ENCODE data around the gene MRPL36. TPM values are rescaled to one million over a fixed set of nuclear protein-coding genes. Genes with fewer than 3 reads are reported as not detected.

The MRPL36 gene
- total and polyA plus RNA-seq, 12 donors = 43.4 to 126 (median 49.8) TPM

DNA sequence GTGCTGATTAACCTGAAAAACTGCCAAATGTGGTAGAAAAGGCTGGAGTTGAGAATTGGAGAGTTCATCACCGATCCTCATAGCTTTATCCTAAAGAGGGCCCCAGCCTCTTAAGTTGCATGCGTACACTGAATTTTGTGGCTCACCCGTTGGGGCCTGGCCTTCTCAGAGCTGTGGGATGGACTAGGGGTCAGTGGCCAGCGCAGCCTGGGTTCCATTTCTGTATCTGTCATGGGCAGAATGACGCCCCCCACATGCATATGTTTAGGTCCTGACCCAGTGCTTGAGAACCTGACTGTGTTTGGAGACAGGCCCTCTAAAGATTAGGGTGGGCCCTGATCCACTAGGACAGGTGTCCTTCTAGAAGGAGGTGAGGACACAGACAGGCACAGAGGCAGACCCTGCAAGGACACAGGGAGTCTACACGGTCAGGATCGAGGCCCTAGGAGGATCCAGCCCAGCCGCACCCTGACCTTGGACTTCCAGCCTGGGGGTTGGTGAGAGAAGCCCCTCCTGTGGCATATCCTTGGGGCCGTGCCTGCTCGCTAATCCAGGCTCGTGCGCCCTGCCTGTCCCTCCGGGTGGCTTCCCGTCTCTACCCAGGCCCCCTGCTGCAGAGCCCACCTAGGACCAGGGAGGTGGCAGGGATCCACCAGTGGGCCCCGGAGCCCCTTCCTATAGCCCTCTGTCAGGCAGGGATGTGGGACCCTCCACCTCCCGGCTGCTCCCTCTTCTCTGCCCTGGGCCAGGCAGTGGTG lies 33.8 kb upstream of the MRPL36 start:
- no peak overlapping the region for H3K4me3 ChIP-seq
- peaks cover 0 to 15% (median 0%) of the 10 kb centered on the region in 9 donors for H3K36me3 ChIP-seq
- peaks cover 0 to 20% (median 0%) of the 10 kb centered on the region in 7 donors for H3K27me3 ChIP-seq
- ATAC-seq (peak in 1 of 8 donors; percentile 11), DNase-seq (no peak)
- TF ChIP-seq, protein P1, sequence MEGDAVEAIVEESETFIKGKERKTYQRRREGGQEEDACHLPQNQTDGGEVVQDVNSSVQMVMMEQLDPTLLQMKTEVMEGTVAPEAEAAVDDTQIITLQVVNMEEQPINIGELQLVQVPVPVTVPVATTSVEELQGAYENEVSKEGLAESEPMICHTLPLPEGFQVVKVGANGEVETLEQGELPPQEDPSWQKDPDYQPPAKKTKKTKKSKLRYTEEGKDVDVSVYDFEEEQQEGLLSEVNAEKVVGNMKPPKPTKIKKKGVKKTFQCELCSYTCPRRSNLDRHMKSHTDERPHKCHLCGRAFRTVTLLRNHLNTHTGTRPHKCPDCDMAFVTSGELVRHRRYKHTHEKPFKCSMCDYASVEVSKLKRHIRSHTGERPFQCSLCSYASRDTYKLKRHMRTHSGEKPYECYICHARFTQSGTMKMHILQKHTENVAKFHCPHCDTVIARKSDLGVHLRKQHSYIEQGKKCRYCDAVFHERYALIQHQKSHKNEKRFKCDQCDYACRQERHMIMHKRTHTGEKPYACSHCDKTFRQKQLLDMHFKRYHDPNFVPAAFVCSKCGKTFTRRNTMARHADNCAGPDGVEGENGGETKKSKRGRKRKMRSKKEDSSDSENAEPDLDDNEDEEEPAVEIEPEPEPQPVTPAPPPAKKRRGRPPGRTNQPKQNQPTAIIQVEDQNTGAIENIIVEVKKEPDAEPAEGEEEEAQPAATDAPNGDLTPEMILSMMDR (IDR thresholded peaks at IDR 0.05) = no peak
- H3K27ac ChIP-seq = no peak overlapping the region
- intact Hi-C loops (cut with DNase I) = no loop called here
- 85 to 87% methylated on average over 16 of the region's 16 CpGs for WGBS, 2 donors
- peaks cover 0 to 7% (median 0%) of the 10 kb centered on the region in 9 donors for H3K4me1 ChIP-seq
- H3K9me3 ChIP-seq = no peaks in the 10 kb centered on the region

DNA sequence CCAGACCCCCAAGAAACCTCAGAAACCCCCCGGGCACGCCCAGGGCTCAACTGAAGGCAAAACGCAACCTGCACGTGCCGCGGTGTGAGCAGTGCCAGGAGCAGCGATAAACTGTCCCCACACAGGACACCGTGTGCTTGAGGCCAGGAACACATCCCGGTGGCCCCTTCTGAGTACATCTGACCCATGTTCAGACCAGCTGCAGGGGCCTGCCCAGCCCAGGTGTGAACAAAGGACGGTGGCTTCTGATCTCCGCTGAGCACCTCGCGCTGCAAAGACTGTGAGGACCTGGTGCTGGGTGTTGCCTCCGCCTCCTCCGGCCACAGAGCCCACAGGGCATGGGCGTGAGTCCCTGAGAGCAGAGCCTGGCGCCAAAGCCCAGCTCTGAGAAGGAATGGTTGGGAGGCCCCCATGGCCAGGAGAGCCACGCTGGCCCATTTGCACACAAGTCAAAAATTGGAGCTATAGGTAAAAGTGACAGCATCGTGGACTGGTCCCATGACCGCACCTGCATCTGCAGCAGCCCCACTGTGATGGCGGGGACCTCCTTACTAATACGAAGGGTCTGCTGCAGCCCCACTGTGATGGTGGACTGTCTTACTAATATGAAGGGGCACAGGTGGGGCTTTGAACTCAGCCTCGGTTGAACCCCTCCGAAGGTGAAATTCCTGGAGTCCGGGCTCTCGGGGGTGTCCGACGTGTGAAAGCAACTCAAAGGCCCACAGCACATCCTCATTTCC lies 33.0 kb upstream of the MRPL36 start:
- peaks cover 0 to 15% (median 0%) of the 10 kb centered on the region in 9 donors for H3K36me3 ChIP-seq
- 80 to 84% methylated on average over 28 of the region's 28 CpGs for WGBS, 2 donors
- H3K4me3 ChIP-seq = no peak overlapping the region
- peaks cover 0 to 7% (median 0%) of the 10 kb centered on the region in 9 donors for H3K4me1 ChIP-seq
- no peak overlapping the region for H3K27ac ChIP-seq
- intact Hi-C loops (cut with DNase I) = no loop called here
- H3K9me3 ChIP-seq = no peaks in the 10 kb centered on the region
- ATAC-seq = peak in 4 of 8 donors; percentile 19 to 82 (median 32)
- TF ChIP-seq, protein P1 (IDR thresholded peaks at IDR 0.05) = no peak
- DNase-seq = no peak
- peaks cover 0 to 16% (median 0%) of the 10 kb centered on the region in 7 donors for H3K27me3 ChIP-seq

DNA sequence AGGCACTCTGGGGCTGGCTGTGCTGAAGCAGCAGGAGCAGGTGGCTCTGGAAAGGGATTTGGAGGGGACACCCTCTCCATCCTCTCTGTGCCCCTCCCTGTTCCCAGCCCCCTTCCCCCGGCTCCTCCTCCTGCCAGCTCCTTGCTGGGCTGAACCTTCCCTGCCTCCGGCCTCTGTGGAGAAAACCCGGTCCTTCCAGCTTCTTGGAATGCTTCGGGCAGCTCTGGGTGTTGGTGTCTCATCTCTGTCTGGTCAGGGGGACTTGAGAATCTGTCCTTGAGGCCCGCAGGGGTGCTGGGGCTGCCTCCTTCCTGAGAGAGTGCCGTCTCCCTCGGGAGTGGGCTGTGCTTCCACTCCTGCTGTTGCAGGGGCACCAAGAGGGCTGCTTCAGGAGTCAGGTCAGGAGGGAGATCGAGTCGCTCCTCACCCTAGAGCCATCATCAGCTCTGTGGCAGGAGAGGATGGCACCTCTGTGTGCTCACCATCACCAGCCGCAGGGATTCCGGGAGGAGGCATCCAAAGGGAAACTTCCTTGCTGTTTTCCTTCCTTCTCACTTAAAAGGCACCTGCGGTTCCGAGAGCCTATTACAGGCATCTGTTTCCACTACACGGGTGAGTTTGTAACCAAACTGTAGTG lies 32.2 kb upstream of the MRPL36 start:
- WGBS, 2 donors = 47 to 53% methylated on average over 14 of the region's 14 CpGs

More for the DNA sequence above, 32.2 kb upstream of the MRPL36 start:
- H3K27me3 ChIP-seq = peaks cover 0 to 7% (median 0%) of the 10 kb centered on the region in 7 donors
- no peak for DNase-seq
- peaks cover 0 to 7% (median 0%) of the 10 kb centered on the region in 9 donors for H3K4me1 ChIP-seq
- no peak for ATAC-seq
- H3K4me3 ChIP-seq = no peak overlapping the region
- intact Hi-C loops (cut with DNase I) = no loop called here
- no peak overlapping the region for H3K27ac ChIP-seq
- no peaks in the 10 kb centered on the region for H3K9me3 ChIP-seq
- peaks cover 0 to 15% (median 0%) of the 10 kb centered on the region in 9 donors for H3K36me3 ChIP-seq
- TF ChIP-seq, protein P1 (IDR thresholded peaks at IDR 0.05) = no peak

Data from heart right ventricle (tissue), 16 donors.